Lower leg skin (tissue), 4 donors: ENCODE results near the gene DLGAP5. TPM values are rescaled to one million over a fixed set of nuclear protein-coding genes. Genes with fewer than 3 reads are reported as not detected.

Experiments
- DNase-seq, 2 donors: peaks; one replicate each; pipeline ENCODE4 v3.0.0-alpha.2; 2019; ENCODE audit warnings: low spot score in 2 of 2
- H3K4me3 ChIP-seq: fragments of 200-600 bp; sonication (generic); 2 replicates; pipeline ENCODE4 v1.5.1; 2017; ENCODE audit warnings: mild to moderate bottlenecking, low read depth; ENCODE audit not compliant: poor library complexity, severe bottlenecking
- POLR2A ChIP-seq, 2 donors: fragments of 450-650 bp; IDR thresholded peaks; one replicate each; pipeline ENCODE4 v1.6.1; 2016 to 2017; ENCODE audit warnings: antibody characterized with exemption in 2 of 2, mild to moderate bottlenecking in 1 of 2, moderate library complexity in 1 of 2
- WGBS, 2 donors: methylation state at CpG; one replicate each; pipeline ENCODE4 v1.1.5; 2018; 5-methylcytosine and 5-hydroxymethylcytosine counted together
- intact Hi-C: fragments of 100-400 bp; cut with DNase I; formaldehyde crosslinking; loops from one replicate; pipeline ENCODE4 v1.15.0; 2023; ENCODE audit warnings: low total_unique reads
- total RNA-seq, 4 donors: library from RNA; depleted of rRNA; stranded (reverse); fragments of >200 nt; gene quantifications; one replicate each; pipeline ENCODE4 v1.1.0, GENCODE V29; 2016
- TF ChIP-seq, protein P1 (sequence below), 3 donors: fragments of 450-650 bp; IDR thresholded peaks; one replicate each; pipeline ENCODE4 v1.5.1; 2016; ENCODE audit warnings: antibody characterized with exemption in 3 of 3, mild to moderate bottlenecking in 3 of 3, moderate library complexity in 2 of 3

Gene DLGAP5
- total RNA-seq, 4 donors from 2014 or later: 0.53 to 2.4 (median 1.1) TPM

DNA sequence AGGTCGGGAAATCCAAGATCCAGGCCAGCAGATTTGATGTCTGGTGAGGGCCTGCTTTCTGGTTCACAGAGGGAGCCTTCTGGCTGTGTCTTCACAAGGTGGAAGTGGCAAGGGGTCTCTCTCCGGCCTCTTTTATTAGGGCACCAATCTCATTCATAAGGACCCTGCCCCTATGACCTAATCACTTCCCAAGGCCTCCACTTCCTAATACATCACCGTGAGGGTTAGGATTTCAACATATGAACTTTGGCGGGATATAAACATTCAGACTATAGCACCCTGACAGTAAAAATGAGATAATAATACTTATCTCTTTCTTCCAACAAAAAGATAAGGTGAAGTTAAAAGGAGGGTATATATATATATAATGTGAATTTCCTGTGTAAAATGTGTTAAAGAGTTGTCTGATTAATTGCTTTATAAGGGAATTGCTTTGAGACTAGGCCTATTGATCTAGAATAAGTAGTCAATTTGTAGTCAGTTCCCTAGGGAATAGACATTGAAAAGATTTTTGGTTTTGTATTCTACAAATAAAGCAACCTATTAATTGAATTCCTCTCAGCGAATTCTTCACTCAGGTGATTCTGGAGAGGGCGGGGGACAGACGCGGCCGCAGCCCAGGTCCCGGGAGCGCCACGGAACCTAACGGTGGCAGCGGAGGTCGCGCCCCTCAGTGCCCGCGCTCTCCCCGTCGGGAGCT is 62.8 kb downstream of the DLGAP5 start:
- DNase-seq: no peak
- intact Hi-C loops: no loop called here
- TF ChIP-seq, protein P1, sequence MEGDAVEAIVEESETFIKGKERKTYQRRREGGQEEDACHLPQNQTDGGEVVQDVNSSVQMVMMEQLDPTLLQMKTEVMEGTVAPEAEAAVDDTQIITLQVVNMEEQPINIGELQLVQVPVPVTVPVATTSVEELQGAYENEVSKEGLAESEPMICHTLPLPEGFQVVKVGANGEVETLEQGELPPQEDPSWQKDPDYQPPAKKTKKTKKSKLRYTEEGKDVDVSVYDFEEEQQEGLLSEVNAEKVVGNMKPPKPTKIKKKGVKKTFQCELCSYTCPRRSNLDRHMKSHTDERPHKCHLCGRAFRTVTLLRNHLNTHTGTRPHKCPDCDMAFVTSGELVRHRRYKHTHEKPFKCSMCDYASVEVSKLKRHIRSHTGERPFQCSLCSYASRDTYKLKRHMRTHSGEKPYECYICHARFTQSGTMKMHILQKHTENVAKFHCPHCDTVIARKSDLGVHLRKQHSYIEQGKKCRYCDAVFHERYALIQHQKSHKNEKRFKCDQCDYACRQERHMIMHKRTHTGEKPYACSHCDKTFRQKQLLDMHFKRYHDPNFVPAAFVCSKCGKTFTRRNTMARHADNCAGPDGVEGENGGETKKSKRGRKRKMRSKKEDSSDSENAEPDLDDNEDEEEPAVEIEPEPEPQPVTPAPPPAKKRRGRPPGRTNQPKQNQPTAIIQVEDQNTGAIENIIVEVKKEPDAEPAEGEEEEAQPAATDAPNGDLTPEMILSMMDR (IDR thresholded peaks at IDR 0.05): no peak
- TF ChIP-seq POLR2A (IDR thresholded peaks at IDR 0.05): no peak
- WGBS, 2 donors: 14 to 16% methylated on average over 16 to 18 of the region's 20 CpGs
- peak overlapping the region; percentile 84 for H3K4me3 ChIP-seq

DNA sequence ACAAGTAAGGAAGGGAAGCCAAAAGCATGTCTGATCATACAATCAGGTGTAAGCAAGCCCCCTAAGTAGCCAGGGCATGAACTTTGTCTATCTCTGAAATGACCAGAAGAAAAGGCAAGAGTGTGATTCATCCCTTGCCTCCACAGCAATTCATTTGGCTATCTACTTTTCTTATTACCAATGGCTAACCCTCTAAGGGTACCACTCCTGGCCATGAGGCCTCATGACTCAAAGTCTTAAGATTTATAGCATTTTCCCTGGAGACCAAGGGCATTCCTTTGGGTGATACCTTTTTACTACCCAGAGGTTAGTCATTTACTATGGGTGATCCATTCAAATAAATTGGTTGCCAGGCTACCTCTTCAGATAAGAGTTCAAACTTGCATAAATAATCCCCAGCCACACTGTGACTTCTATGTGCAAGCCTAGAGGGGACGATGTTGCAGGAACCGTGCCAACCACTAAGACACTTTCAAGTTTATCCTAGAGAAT is 63.9 kb downstream of the DLGAP5 start:
- H3K4me3 ChIP-seq: no peak overlapping the region
- peak in 1 of 2 donors; percentile 19 for DNase-seq
- WGBS, 2 donors: 36 to 48% methylated on average over 2 of the region's 2 CpGs
- TF ChIP-seq, protein P1 (IDR thresholded peaks at IDR 0.05): no peak
- no peak for TF ChIP-seq POLR2A (IDR thresholded peaks at IDR 0.05)
- intact Hi-C loops: no loop called here

DNA sequence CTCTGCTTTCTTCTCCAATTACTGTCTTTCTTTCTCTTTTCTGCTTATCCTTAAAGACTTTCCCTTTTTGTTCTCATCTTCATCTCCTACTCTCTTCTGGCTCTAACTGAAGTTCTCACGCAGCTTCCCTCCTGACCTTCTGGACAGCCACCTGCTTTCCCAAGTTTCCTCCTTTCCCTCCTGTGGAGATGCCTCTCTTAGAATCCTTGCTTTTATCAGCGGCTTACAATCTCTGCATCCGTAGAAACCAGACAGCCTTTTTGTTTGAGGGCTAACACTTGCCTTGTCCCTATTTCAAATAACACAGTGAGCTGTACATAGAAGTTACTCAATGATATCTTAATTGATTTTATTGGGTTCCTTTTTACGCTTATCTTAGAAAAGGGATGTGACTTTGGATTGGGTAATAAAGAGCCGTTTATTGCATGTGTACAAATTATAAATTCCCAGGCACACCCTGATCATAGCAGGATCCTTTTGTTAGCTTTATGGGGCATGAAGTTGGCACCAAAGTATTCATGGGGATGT is 64.4 kb downstream of the DLGAP5 start:
- intact Hi-C loops: no loop called here
- 52 to 54% methylated on average over 5 of the region's 5 CpGs for WGBS, 2 donors
- H3K4me3 ChIP-seq: no peak overlapping the region
- DNase-seq: no peak
- TF ChIP-seq, protein P1 (IDR thresholded peaks at IDR 0.05): no peak
- TF ChIP-seq POLR2A (IDR thresholded peaks at IDR 0.05): no peak

DNA sequence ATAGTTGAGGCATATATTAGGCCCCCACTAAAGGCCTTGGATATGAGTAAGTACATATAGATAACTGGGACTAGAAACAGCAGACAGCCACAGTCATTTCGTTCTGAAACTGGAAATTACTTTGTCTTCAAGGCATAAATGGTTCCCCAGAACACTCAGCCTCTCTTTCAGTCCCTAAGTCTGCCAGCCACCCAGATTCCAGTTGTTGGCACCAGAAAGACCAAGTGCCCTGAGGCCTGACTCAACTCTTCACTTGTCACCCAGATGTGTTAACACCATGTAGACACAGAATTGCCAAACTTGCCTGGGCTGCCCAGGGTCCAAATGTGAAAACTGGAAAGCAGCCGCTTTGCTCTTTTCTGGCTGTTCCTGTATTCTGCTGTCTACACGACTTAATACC is 65.4 kb downstream of the DLGAP5 start:
- no peak overlapping the region for H3K4me3 ChIP-seq
- intact Hi-C loops: no loop called here
- WGBS, 2 donors: 43 to 52% methylated on average over 3 of the region's 3 CpGs
- DNase-seq: peak in 1 of 2 donors; percentile 16
- TF ChIP-seq, protein P1 (IDR thresholded peaks at IDR 0.05): no peak
- TF ChIP-seq POLR2A (IDR thresholded peaks at IDR 0.05): no peak

DNA sequence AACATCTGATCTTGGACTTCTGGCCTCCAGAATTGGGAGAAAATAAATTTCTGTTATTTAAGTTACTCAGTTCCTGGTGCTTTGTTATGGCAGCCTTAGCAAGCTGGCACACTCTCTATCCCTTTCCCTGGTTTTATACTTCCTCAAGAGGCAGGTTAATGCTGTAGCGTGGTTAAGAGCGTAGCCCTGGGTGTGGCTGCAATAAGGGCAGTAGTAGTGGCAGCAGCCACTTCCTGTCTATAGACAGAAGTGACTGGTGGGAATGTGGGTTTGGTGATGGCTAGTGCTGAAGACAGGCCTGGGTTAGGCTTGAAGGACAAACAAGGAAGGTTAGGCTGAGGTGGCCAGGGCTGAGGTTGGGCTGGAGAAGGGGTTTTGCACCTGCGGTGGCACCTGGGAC is 66.0 kb downstream of the DLGAP5 start:
- intact Hi-C loops: no loop called here
- no peak for DNase-seq
- no peak overlapping the region for H3K4me3 ChIP-seq
- TF ChIP-seq POLR2A (IDR thresholded peaks at IDR 0.05): no peak
- TF ChIP-seq, protein P1 (IDR thresholded peaks at IDR 0.05): no peak
- WGBS, 2 donors: 52 to 59% methylated on average over 3 of the region's 3 CpGs
